Daoy (cell line): ENCODE data around the gene UBC. TPM values are rescaled to one million over a fixed set of nuclear protein-coding genes. Genes with fewer than 3 reads are reported as not detected.

Experiments used
- DNase-seq: peaks from one replicate; pipeline ENCODE4 v3.0.0-alpha.2; 2015; ENCODE audit warnings: low read depth
- total RNA-seq: library from RNA; depleted of rRNA; stranded (reverse); fragments of >200 nt; shearing (Covaris generic); gene quantifications from 2 replicates; pipeline ENCODE4 v1.2.3, GENCODE V29; 2014; rRNA removed

The UBC gene
- total RNA-seq: 1,358 and 1,360 TPM in 2 replicates

- peak; percentile 90 for DNase-seq
Observed at GRCh38 chr12:124914392-124915238, at the start of gene UBC. Gene UBC, minus strand, starts transcription at chr12:124914650. Its CDS starts 879 bp downstream, at chr12:124913771.

DNA sequence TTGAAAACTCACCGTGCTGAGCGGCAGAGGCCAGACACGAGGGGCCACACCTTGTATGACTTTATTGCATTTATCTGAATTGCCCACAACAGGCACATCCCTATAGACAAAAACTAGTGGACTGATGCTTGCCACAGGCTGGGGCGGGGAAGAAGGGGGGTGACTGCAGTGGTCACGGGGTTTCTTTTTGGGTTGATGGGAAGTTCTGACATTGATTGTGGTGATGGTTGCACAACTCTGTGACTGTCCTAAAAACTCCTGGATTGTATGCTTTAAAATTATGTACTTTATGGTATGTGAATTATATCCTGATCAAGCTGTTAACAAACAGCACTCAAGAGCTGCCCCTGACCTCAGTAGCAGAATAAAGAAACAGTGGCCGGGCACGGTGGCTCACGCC is 48.8 kb upstream of the UBC start:
- DNase-seq: no peak

DNA sequence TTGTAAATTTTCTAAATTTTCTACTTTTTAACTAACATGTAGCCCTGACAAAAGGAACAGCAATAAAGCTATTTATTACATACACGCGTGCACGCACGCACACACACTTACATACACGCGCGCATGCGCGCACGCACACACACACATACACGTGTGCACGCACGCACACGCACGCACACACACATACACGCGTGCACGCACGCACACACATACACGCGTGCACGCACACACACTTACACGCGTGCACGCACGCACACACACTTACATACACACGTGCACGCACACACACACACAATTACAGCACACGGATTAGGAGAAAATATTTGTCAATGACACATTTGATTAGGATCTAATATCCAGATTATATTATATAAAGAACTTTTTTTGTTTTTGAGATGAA is 46.6 kb upstream of the UBC start:
- no peak for DNase-seq

DNA sequence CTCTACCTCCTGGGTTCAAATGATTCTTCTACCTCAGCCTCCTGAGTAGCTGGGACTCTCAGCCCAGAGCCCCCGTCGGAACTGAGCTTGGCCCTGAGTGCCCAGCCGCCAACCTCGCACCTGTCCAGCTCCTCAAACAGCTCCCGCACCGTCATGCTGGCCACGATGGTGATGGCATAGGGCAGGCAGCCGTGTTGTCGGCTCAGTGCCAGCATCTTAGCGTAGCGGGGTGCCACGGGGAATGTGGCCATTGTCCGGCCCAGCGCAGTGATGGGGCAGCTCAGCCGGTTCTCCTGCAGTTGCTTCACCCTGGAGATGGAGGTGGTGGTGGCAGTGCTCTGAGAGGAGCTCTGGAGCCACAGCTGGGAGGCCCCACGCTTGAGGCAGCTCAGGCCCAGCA is 42.1 kb upstream of the UBC start:
- no peak for DNase-seq

- DNase-seq: no peak
Observed at GRCh38 chr12:124954771-124955170, 40.3 kb upstream of the UBC start.

DNA sequence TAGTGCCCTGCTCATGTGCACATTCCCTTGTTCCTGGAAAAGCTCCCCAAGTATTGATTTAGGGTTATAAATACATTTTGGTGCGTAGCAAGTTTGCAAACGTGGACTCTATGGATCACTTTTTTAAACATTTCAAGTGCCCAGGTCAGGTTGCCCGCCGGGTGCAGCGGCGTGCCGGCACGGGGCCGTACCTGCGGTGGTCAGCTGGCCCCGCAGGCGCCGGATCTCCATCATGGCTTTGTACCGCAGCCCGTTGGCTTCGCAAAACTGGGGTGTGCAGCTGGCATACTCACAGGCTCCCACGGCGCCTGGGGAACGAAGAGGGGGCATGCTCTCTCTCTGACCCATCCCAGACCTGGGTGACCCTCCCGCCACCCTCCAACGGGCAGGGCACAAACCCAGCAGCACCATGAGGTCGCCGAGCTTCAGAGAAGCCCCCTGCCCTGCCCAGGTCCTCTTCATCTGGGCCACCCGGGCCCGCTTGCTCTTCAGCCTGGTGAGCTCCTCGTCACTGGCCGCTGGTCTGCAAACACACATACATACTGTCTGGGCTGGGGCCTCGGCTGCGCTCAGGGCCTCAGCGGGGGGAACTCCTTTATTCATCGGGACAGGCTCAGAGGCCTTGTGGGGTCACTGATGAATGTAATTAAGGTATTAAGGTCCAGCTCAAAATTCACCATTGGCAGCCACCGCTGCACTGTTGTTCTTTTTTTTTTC is 39.4 kb upstream of the UBC start:
- DNase-seq: no peak

- DNase-seq: no peak
Observed at GRCh38 chr12:124952801-124953200, 38.4 kb upstream of the UBC start.

- no peak for DNase-seq
Observed at GRCh38 chr12:124952295-124952694, 37.8 kb upstream of the UBC start.

DNA sequence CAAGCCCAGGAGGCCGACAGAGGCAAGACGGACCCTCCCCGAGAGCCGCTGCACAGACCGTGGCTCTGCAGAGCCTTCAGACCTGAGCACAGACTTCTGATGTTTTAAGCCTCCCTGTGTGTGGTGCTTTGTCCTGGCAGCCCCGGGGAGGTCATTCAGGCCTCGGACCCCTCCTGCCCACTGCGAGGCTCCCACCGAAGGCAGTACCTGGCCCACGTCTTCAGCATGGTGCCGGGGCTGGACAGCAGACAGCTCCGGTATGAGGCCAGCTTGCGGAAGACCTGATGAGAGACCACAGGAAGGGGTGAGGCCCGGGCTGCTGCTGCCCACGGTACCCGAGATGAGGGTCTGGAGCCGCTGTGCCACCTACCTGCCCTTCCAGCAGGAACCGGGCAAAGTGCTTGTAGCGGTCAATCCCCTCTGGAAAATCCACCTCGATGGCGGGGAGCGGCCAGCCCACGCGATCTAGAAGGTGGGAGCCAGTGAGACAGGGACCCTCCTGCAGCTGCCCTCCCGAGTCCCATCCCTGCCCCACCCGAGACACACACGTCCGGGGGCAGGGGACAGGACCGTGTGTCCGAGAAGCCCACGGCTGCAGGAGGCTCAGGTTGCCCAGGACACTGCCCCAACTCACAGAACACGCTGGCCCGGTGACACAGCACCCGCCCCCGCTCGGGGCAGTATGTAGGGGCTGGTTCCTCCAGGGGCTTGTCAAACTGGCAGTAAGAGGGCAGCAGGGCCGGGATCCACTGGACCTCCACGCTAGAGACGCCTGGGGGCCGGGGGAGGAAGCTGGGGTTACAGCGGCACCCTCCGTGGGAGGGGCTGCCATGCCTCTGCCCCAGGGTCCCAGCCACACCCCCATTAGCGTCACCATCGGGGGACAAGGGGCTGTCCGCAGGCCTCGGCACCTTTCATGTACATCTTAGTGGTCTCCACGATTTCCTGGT is 35.6 kb upstream of the UBC start:
- DNase-seq: no peak

DNA sequence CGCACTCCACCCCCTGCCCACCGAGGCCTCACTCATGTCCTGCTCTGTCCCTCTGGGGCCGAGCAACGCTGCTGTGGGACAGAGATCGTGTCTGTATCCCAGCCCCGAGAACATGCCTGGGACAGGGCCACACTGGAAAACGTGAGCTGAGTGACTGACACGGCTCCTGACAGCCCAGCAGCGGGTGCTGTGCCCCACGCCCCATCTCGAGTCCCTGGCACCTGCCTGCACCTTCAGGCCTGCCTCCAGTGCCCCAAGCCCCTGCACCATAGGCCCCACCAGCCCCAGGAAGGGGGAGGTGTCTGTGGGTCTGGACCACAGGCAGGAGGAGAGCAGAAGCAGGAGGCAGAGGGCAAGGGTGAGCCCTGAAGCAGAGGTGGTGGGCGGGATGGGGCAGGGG is 34.6 kb upstream of the UBC start:
- no peak for DNase-seq

- DNase-seq: no peak
Observed at GRCh38 chr12:124947561-124948398, 33.3 kb upstream of the UBC start.

GRCh38 chr12:124947013-124947412 is 32.6 kb upstream of the UBC start:
- no peak for DNase-seq

GRCh38 chr12:124946447-124946793 is 32.0 kb upstream of the UBC start:
- DNase-seq: no peak

DNA sequence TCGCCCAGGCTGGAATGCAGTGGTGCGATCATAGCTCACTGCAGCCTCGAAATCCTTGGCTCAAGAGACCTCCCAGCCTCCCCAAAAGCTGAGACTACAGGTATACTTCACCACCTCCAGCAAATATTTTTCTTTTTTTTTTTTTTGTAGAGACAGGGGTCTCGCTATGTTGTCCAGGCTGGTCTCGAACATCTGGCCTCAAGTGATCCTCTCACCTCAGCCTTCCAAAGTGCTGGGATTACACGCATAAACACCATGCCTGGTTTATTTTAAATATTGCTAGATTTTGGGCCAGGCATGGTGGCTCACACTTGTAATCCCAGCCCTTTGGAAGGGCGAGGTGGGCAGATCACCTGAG is 26.7 kb upstream of the UBC start:
- DNase-seq: no peak

DNA sequence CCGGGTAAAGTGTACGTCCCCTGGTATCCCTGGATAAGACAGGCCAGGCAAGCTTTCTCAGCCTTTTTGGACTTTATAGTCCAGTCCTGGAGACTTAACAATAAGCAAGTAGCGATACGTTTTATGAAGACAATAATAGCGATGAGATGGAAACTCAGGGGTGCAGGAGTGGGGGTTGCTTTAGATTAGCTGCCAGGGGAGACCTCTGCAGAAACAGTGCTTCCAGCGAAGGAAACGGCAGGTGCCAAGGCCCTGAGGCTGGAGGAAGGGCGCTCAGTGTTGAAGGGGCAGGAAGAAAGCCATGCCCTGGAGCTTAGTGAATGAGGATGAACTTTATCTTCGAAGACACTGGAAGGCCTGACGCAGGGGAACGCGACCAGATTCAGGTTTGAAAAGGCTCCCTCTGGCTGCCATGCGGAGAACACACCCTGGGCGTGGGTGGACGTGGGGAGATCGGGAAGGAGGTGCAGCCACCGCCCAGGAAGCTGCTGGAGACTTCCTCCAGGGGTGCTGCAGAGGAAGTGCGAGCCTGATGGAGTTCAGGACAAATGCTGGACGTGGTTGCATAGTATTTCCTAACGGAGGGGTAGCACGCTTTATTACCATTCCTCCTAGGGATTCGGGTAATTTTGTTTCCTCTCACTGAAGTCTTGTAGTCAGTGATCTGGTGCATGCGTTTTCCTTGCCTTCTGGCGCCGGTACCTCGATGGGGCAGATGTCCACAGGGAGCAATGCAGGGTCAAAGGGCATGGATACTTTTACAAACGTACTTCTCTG is 26.1 kb upstream of the UBC start:
- peak; percentile 93 for DNase-seq

GRCh38 chr12:124940143-124940392 is 25.6 kb upstream of the UBC start:
- DNase-seq: no peak

- peak; percentile 98 for DNase-seq
Observed at GRCh38 chr12:124939421-124940142, 25.1 kb upstream of the UBC start.

GRCh38 chr12:124939079-124939420 is 24.6 kb upstream of the UBC start:
- DNase-seq: no peak

DNA sequence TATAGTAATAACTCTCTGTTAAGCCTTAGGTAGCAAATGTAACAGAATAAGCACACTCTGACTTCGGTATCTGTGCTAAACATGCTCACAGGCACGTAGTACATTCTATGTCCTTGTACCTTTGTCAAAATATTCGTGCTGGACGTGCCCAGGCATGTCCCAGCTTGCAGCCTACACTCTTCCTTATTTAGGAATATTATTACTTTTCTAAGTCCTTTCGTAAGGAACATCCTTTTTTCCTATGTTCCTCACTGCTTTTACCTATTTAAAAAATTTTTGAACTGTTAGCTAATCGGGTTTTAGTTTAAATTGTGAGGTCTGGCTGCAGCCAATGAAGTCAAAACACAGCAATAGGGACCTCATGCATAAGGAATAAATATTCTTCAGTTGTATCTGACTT is 24.1 kb upstream of the UBC start:
- DNase-seq: no peak

GRCh38 chr12:124938108-124938507 is 23.7 kb upstream of the UBC start:
- DNase-seq: no peak
